Effector CD4-positive, alpha-beta T cell (primary cell): ENCODE measurements around the gene CZIB.
"Not testable (repeated sequence)": the region's sequence is repeated elsewhere in the genome, so short reads cannot be mapped to it uniquely, and the experiment has no call there.

Source experiments
- DNase-seq: peaks from one replicate; pipeline ENCODE4 v3.0.0-alpha.2; 2020

Gene CZIB

GRCh38 chr1:53188099-53188498, 32.3 kb downstream of the CZIB start:
- DNase-seq = no peak

GRCh38 chr1:53187401-53187800, 33.0 kb downstream of the CZIB start:
- DNase-seq = no peak

DNA sequence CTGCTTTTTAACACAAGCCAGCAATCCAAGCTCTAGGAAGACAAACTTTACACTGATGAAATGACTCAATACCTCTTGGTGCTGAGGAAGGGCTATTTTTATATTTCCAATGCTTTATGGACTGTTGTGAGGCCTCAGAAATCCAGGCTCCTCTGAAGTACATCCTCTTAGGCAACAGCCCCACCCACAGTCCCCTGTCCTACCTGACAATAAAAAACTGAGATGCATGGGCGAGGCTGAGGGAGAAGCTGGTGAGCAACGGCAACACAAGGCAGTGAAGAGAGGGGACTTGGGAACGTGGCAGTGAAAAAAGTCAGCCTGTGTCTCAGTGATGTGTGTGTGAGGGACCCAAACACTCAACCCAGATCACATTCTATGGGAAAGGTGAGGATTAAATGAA, 33.9 kb downstream of the CZIB start:
- no peak for DNase-seq

- DNase-seq = not testable (repeated sequence)
Measured at GRCh38 chr1:53185955-53186297, 34.5 kb downstream of the CZIB start.

- DNase-seq = no peak
Measured at GRCh38 chr1:53183095-53183990, 37.1 kb downstream of the CZIB start.

DNA sequence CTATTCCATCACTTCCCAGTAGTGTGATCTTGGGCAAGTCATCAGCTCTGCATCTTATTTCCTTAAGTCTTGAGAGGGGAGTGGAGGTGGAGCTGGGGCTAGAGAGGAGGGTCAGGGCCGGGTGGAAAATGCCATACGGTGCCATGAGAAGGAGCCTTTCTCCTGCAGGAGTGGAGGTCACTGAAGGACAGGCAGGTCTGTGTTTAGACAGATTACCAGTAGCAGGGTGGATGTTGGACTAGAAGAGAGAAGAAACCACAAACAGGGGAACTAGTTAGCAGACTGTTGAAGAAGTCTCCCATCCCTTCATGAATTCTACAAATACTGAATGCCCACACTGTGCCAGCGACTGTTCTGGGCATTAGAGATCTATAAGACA, 37.7 kb downstream of the CZIB start:
- DNase-seq = no peak

DNA sequence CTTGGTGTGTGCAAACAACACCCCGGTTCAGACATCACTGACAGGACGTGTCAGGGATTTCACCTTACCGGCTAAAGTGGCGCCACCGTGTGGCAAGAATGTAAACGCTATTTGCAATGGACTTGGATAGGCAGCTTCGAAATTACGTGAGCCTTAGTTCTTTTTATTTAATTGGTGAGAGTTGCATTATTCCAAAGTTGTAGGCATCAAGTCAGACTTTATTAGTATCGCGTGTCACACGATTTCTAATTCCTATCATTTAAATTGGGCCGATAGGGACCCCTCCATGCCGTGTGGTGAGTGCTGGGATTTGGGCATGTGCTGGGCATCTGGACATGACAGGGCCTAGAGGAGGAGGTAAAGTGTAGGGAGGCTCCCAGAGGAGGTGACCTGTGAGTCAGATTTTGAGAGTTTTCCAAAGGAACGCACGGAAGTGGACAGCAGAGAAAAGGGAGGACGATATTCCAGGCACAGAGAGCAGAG, 38.3 kb downstream of the CZIB start:
- DNase-seq = peak; percentile 77

DNA sequence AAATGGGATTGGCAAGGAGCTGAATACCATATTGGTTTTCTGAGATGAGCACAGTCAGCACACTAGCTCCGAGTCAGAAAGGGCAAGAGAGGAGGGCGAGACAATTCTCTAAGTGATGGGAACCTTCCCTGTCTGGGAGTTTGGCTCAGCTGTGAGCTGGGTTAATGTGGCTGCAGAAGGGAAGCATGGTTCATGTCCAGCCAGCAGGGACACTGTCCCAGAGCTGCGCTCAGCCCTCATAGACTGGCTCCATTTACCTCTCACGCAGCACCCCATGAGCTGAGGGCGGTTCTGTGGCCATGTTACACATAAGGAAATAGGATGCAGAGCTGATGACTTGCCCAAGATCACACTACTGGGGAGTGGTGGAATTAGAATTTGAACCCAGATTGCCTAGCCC, 39.5 kb downstream of the CZIB start:
- DNase-seq = no peak

DNA sequence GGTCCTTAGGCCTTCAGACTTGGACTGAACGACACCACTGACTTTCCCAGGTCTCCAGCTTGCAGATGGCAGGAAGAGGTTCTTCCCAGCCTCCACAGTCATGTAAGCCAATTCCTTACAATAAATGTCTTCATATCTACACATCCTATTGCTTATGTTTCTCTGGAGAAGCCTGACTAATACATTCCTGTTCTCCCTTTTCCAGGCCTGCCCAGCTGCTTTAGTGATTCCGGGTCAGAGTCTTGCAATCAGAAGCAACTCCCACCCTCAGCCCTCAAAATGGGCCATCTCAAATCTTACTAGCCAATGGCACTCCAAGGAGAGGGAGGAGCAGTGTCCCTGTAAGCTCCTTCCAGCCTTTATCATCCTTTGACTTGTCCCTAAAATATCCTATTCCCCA, 40.2 kb downstream of the CZIB start:
- DNase-seq = no peak

- no peak for DNase-seq
Measured at GRCh38 chr1:53176452-53177208, 43.8 kb downstream of the CZIB start.

- no peak for DNase-seq
Measured at GRCh38 chr1:53174971-53175913, 45.2 kb downstream of the CZIB start.

- DNase-seq = no peak
Measured at GRCh38 chr1:53172426-53173128, 47.9 kb downstream of the CZIB start.

DNA sequence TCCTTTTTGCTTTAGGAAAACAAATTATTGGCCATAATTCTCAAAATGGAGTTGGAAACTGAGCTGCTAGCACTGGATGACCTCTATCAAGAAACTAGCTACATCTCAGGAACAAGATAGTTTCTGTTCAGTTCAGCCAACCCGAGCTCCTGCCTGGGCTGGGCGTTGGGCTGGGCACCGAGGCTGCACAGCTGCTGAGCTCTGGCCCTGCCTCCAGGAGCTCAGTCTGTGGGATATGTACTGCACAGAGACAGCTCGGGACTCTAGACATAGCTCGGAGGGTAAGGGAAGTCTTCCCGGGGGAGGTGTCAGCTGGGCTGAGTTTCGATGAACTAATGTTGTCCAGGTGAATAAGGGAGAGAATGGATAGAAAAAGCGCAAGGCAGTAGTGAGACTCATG, 53.5 kb downstream of the CZIB start:
- DNase-seq = no peak

GRCh38 chr1:53166366-53166765, 54.1 kb downstream of the CZIB start:
- no peak for DNase-seq

GRCh38 chr1:53165408-53165961, 54.9 kb downstream of the CZIB start:
- DNase-seq = no peak
